PFSK-1 (cell line): ENCODE results near the gene MYO1E.

Experiments
- FOXP2 ChIP-seq: optimal IDR thresholded peaks from 2 replicates; pipeline ENCODE3; 2011; ENCODE audit warnings: borderline replicate concordance, control low read depth, inconsistent platforms; ENCODE audit not compliant: insufficient read depth; ENCODE audit errors: extremely low read length, extremely low read depth
- POLR2AphosphoS5 ChIP-seq: IDR thresholded peaks from 2 replicates; pipeline ENCODE4 v1.6.1; 2012; ENCODE audit warnings: low read depth, mild to moderate bottlenecking, control low read depth, low read length, moderate library complexity
- REST ChIP-seq, 2 experiments: IDR thresholded peaks; 2 replicates each; pipeline versions ENCODE4 v1.6.1 to v1.8.0; 2011 to 2012; ENCODE audit warnings: low read depth in 2 of 2, low read length in 2 of 2, control low read depth in 1 of 2, inconsistent platforms in 1 of 2, mild to moderate bottlenecking in 1 of 2, moderate library complexity in 1 of 2; ENCODE audit not compliant: insufficient read depth in 1 of 2
- SIN3A ChIP-seq: IDR thresholded peaks from 2 replicates; pipeline ENCODE4 v1.6.1; 2012; ENCODE audit warnings: mild to moderate bottlenecking, low read length, moderate library complexity, borderline replicate concordance; ENCODE audit not compliant: insufficient read depth
- TAF1 ChIP-seq: IDR thresholded peaks from 2 replicates; pipeline ENCODE4 v1.6.1; 2012; ENCODE audit warnings: low read length, control low read depth, borderline replicate concordance; ENCODE audit not compliant: insufficient read depth

The MYO1E gene

GRCh38 chr15:59273234-59273633, 99.4 kb downstream of the MYO1E start:
- TF ChIP-seq TAF1 (no peak), POLR2AphosphoS5 (no peak), FOXP2 (no peak), REST (IDR thresholded peaks at IDR 0.05; ENCODE audit: insufficient read depth in 1 of 2, low read depth in 2 of 2, low read length in 2 of 2) (no peak), SIN3A (no peak)

- no peak for TF ChIP-seq FOXP2
- TF ChIP-seq TAF1: no peak
- TF ChIP-seq REST (IDR thresholded peaks at IDR 0.05; ENCODE audit: insufficient read depth in 1 of 2, low read depth in 2 of 2, low read length in 2 of 2): no peak
These were observed 101.0 kb downstream of the MYO1E start for GRCh38 chr15:59271595-59272201.

- TF ChIP-seq POLR2AphosphoS5: no peak
- no peak for TF ChIP-seq FOXP2
- no peak for TF ChIP-seq SIN3A
These were observed 103.7 kb downstream of the MYO1E start for GRCh38 chr15:59268852-59269407.

- TF ChIP-seq SIN3A: no peak
- TF ChIP-seq TAF1: no peak
- no peak for TF ChIP-seq POLR2AphosphoS5
- TF ChIP-seq REST (IDR thresholded peaks at IDR 0.05; ENCODE audit: insufficient read depth in 1 of 2, low read depth in 2 of 2, low read length in 2 of 2): no peak
These were observed 104.4 kb downstream of the MYO1E start for GRCh38 chr15:59268168-59268851.

GRCh38 chr15:59266028-59266427, 106.6 kb downstream of the MYO1E start:
- TF ChIP-seq SIN3A (no peak), TAF1 (no peak)

GRCh38 chr15:59262316-59262715, 110.4 kb downstream of the MYO1E start:
- TF ChIP-seq TAF1: no peak
- no peak for TF ChIP-seq SIN3A
- TF ChIP-seq REST (IDR thresholded peaks at IDR 0.05; ENCODE audit: insufficient read depth in 1 of 2, low read depth in 2 of 2, low read length in 2 of 2): no peak
- no peak for TF ChIP-seq POLR2AphosphoS5
- TF ChIP-seq FOXP2: no peak
